SK-N-SH (cell line): Measurements from ENCODE around the gene ELANE.

Experiments
- FOXJ3 ChIP-seq: sonication (generic); formaldehyde crosslinking; IDR thresholded peaks from 2 replicates; pipeline ENCODE4 v1.5.1; 2020; ENCODE audit warnings: mild to moderate bottlenecking, missing genetic modification reagents
- POLR2AphosphoS5 ChIP-seq: IDR thresholded peaks from 2 replicates; pipeline ENCODE4 v1.6.1; 2012; ENCODE audit warnings: low read depth, low read length
- RAD21 ChIP-seq: IDR thresholded peaks from 2 replicates; pipeline ENCODE4 v1.6.1; 2012; ENCODE audit warnings: mild to moderate bottlenecking, low read length
- YY1 ChIP-seq: IDR thresholded peaks from 2 replicates; pipeline ENCODE4 v1.4.0; 2012; ENCODE audit warnings: low read depth, mild to moderate bottlenecking
- TF ChIP-seq, protein P1 (sequence below): fragments of 200-600 bp; sonication (generic); IDR thresholded peaks from 2 replicates; pipeline ENCODE4 v1.6.1; 2017; ENCODE audit warnings: antibody characterized with exemption, mild to moderate bottlenecking, moderate library complexity
- TF ChIP-seq, protein P2 (sequence below): IDR thresholded peaks from 2 replicates; pipeline ENCODE4 v1.4.0; 2012; ENCODE audit warnings: low read depth
- TF ChIP-seq, protein P3 (sequence below): IDR thresholded peaks from 2 replicates; pipeline ENCODE4 v1.6.1; 2012; ENCODE audit warnings: mild to moderate bottlenecking, low read depth, low read length, moderate library complexity

DNA sequence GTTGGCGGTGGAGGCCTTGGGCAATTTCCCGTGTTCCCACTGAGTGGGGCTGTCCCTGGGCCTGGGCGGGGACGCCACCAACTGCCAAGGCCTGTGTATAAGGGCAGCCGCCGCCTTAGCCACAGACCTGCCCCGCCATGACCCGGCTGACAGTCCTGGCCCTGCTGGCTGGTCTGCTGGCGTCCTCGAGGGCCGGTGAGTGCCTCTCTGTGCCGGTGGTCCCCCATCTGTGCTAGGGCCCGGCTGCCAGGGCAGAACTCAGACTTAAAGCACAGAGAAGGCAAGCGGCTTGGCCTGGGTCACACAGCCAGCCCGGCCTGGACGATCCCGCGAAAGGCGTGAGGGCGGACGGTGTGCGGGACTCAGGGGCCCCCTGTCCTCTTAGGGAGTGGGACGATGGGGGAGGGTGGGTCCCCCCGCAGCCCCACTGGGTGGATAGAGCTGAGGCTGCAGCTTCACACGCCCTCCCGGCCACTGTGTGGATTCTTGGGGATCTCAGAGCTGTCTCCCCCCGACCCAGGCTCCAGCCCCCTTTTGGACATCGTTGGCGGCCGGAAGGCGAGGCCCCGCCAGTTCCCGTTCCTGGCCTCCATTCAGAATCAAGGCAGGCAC is 24.3 kb upstream of the ELANE start, which contains the start of gene AZU1:
- TF ChIP-seq, protein P1, sequence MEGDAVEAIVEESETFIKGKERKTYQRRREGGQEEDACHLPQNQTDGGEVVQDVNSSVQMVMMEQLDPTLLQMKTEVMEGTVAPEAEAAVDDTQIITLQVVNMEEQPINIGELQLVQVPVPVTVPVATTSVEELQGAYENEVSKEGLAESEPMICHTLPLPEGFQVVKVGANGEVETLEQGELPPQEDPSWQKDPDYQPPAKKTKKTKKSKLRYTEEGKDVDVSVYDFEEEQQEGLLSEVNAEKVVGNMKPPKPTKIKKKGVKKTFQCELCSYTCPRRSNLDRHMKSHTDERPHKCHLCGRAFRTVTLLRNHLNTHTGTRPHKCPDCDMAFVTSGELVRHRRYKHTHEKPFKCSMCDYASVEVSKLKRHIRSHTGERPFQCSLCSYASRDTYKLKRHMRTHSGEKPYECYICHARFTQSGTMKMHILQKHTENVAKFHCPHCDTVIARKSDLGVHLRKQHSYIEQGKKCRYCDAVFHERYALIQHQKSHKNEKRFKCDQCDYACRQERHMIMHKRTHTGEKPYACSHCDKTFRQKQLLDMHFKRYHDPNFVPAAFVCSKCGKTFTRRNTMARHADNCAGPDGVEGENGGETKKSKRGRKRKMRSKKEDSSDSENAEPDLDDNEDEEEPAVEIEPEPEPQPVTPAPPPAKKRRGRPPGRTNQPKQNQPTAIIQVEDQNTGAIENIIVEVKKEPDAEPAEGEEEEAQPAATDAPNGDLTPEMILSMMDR: no peak
- TF ChIP-seq, protein P2, sequence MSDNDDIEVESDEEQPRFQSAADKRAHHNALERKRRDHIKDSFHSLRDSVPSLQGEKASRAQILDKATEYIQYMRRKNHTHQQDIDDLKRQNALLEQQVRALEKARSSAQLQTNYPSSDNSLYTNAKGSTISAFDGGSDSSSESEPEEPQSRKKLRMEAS: no peak
- TF ChIP-seq, protein P3, sequence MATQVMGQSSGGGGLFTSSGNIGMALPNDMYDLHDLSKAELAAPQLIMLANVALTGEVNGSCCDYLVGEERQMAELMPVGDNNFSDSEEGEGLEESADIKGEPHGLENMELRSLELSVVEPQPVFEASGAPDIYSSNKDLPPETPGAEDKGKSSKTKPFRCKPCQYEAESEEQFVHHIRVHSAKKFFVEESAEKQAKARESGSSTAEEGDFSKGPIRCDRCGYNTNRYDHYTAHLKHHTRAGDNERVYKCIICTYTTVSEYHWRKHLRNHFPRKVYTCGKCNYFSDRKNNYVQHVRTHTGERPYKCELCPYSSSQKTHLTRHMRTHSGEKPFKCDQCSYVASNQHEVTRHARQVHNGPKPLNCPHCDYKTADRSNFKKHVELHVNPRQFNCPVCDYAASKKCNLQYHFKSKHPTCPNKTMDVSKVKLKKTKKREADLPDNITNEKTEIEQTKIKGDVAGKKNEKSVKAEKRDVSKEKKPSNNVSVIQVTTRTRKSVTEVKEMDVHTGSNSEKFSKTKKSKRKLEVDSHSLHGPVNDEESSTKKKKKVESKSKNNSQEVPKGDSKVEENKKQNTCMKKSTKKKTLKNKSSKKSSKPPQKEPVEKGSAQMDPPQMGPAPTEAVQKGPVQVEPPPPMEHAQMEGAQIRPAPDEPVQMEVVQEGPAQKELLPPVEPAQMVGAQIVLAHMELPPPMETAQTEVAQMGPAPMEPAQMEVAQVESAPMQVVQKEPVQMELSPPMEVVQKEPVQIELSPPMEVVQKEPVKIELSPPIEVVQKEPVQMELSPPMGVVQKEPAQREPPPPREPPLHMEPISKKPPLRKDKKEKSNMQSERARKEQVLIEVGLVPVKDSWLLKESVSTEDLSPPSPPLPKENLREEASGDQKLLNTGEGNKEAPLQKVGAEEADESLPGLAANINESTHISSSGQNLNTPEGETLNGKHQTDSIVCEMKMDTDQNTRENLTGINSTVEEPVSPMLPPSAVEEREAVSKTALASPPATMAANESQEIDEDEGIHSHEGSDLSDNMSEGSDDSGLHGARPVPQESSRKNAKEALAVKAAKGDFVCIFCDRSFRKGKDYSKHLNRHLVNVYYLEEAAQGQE: no peak
- TF ChIP-seq RAD21 (no peak), YY1 (no peak), POLR2AphosphoS5 (no peak), FOXJ3 (no peak)
